Prostate gland (tissue), 2 donors: ENCODE measurements around the gene CENPT. TPM values are rescaled to one million over a fixed set of nuclear protein-coding genes. Genes with fewer than 3 reads are reported as not detected.

Experiments used
- DNase-seq: peaks from one replicate; pipeline ENCODE4 v3.0.0-alpha.2; 2019; ENCODE audit warnings: low spot score
- H3K27ac ChIP-seq, 2 donors: fragments of 200-600 bp; sonication (generic); 2 replicates each; pipeline ENCODE4 v1.5.1; 2017 to 2019
- H3K27me3 ChIP-seq: fragments of 200-600 bp; sonication (generic); replicated peaks from 2 replicates; pipeline ENCODE4 v1.5.1; 2019; ENCODE audit not compliant: insufficient read depth
- H3K36me3 ChIP-seq, 2 donors: fragments of 200-600 bp; sonication (generic); 1 replicate in 1 of 2; 2 replicates in 1 of 2; pipeline versions ENCODE4 v1.5.1 to v1.8.1; 2017 to 2019
- H3K4me1 ChIP-seq: fragments of 200-600 bp; sonication (generic); replicated peaks from 2 replicates; pipeline ENCODE4 v1.5.1; 2019
- H3K4me3 ChIP-seq, 2 donors: fragments of 200-600 bp; sonication (generic); 2 replicates each; pipeline ENCODE4 v1.5.1; 2017 to 2019
- H3K9me3 ChIP-seq: fragments of 200-600 bp; sonication (generic); 2 replicates; pipeline ENCODE4 v1.5.1; 2017
- CTCF ChIP-seq, 4 experiments: fragments of 200-600 bp in 2 of 4; fragments of 450-650 bp in 2 of 4; sonication (generic) in 2 of 4; IDR thresholded peaks; 1 replicate in 3 of 4; 2 replicates in 1 of 4; pipeline ENCODE4 v1.5.1; 2016 to 2019; ENCODE audit warnings: antibody characterized with exemption in 4 of 4, mild to moderate bottlenecking in 2 of 4, moderate library complexity in 2 of 4
- POLR2A ChIP-seq: fragments of 450-650 bp; IDR thresholded peaks from one replicate; pipeline ENCODE4 v1.6.1; 2016; ENCODE audit warnings: antibody characterized with exemption, mild to moderate bottlenecking
- POLR2AphosphoS5 ChIP-seq: sonication (generic); formaldehyde crosslinking; IDR thresholded peaks from one replicate; pipeline ENCODE4 v1.6.1; 2017; ENCODE audit warnings: antibody characterized with exemption
- WGBS: methylation state at CpG from one replicate; pipeline ENCODE4 v1.1.5; 2018; 5-methylcytosine and 5-hydroxymethylcytosine counted together
- intact Hi-C: fragments of 100-400 bp; cut with DNase I; formaldehyde crosslinking; loops from one replicate; pipeline ENCODE4 v1.14.2; 2022
- total RNA-seq, 2 donors: library from RNA; depleted of rRNA; stranded (reverse); fragments of >200 nt; gene quantifications; one replicate each; pipeline ENCODE4 v1.1.0, GENCODE V29; 2016

The CENPT gene
- total RNA-seq, 2 donors from 2014 or later = 28.1 to 69.2 TPM

- Histone ChIP-seq H3K27ac (peak overlapping the region; percentile 94 to 95), H3K4me3 (peak overlapping the region in 1 of 2 donors; percentile 96), H3K36me3 (no peaks in the 10 kb centered on the region), H3K27me3 (no peaks in the 10 kb centered on the region), H3K9me3 (no peaks in the 10 kb centered on the region), H3K4me1 (peaks cover 6% of the 10 kb centered on the region)
- DNase-seq = no peak
- WGBS = 34% methylated on average over 5 of the region's 5 CpGs
- TF ChIP-seq POLR2A (no peak), POLR2AphosphoS5 (no peak), CTCF (IDR thresholded peaks at IDR 0.05) (no peak)
- intact Hi-C loops = no loop called here
These were observed 44.9 kb upstream of the CENPT start for GRCh38 chr16:67892375-67892774.

GRCh38 chr16:67888331-67888730, 40.8 kb upstream of the CENPT start:
- peaks cover 7% of the 10 kb centered on the region for H3K4me1 ChIP-seq
- 88% methylated on average over 3 of the region's 3 CpGs for WGBS
- no peak overlapping the region for H3K27ac ChIP-seq
- H3K36me3 ChIP-seq = peaks cover 0 to 13% of the 10 kb centered on the region in 2 donors
- TF ChIP-seq CTCF (IDR thresholded peaks at IDR 0.05) (no peak), POLR2A (no peak), POLR2AphosphoS5 (no peak)
- no peak for DNase-seq
- intact Hi-C loops = no loop called here
- H3K27me3 ChIP-seq = no peaks in the 10 kb centered on the region
- H3K4me3 ChIP-seq = no peak overlapping the region
- H3K9me3 ChIP-seq = no peaks in the 10 kb centered on the region

- TF ChIP-seq POLR2AphosphoS5 (no peak), CTCF (IDR thresholded peaks at IDR 0.05) (no peak), POLR2A (no peak)
- intact Hi-C loops = no loop called here
- H3K4me3 ChIP-seq = no peak overlapping the region
- WGBS = 89% methylated on average over 5 of the region's 5 CpGs
- H3K27ac ChIP-seq = no peak overlapping the region
- H3K4me1 ChIP-seq = peaks cover 7% of the 10 kb centered on the region
- H3K9me3 ChIP-seq = no peaks in the 10 kb centered on the region
- no peaks in the 10 kb centered on the region for H3K27me3 ChIP-seq
- DNase-seq = no peak
- H3K36me3 ChIP-seq = peaks cover 2 to 27% of the 10 kb centered on the region in 2 donors
These were observed 38.9 kb upstream of the CENPT start for GRCh38 chr16:67886387-67886786.

- Histone ChIP-seq H3K9me3 (no peaks in the 10 kb centered on the region), H3K27ac (no peak overlapping the region), H3K4me1 (peaks cover 7% of the 10 kb centered on the region), H3K27me3 (no peaks in the 10 kb centered on the region), H3K36me3 (peaks cover 6 to 31% of the 10 kb centered on the region in 2 donors), H3K4me3 (no peak overlapping the region)
- TF ChIP-seq CTCF (IDR thresholded peaks at IDR 0.05) = no peak
- TF ChIP-seq POLR2A = no peak
- TF ChIP-seq POLR2AphosphoS5 = no peak
- intact Hi-C loops = no loop called here
- 95% methylated on average over 19 of the region's 19 CpGs for WGBS
- DNase-seq = no peak
These were observed 38.5 kb upstream of the CENPT start for GRCh38 chr16:67885976-67886375.

GRCh38 chr16:67885545-67885944, 38.1 kb upstream of the CENPT start:
- H3K4me3 ChIP-seq = no peak overlapping the region

More at GRCh38 chr16:67885545-67885944, 38.1 kb upstream of the CENPT start:
- no peak for DNase-seq
- no peaks in the 10 kb centered on the region for H3K9me3 ChIP-seq
- peak overlapping the region in 1 of 2 donors; percentile 56 for H3K27ac ChIP-seq
- TF ChIP-seq CTCF (IDR thresholded peaks at IDR 0.05) (no peak), POLR2AphosphoS5 (no peak), POLR2A (no peak)
- intact Hi-C loops = no loop called here
- H3K36me3 ChIP-seq = peaks cover 9 to 34% of the 10 kb centered on the region in 2 donors
- H3K27me3 ChIP-seq = no peaks in the 10 kb centered on the region
- H3K4me1 ChIP-seq = peaks cover 7% of the 10 kb centered on the region
- 93% methylated on average over 12 of the region's 12 CpGs for WGBS
